GM21423 (cell line): ENCODE results near the gene PLPP3.
"Not testable (repeated sequence)": the region's sequence is repeated elsewhere in the genome, so short reads cannot be mapped to it uniquely, and the experiment has no call there.

Experiments
- ATAC-seq: cut with Tn5 transposase; IDR thresholded peaks from one replicate; pipeline ENCODE4 v1.9.1; 2021; ENCODE audit warnings: mild to moderate bottlenecking, moderate library complexity; ENCODE audit not compliant: unreplicated experiment

PLPP3 gene

DNA sequence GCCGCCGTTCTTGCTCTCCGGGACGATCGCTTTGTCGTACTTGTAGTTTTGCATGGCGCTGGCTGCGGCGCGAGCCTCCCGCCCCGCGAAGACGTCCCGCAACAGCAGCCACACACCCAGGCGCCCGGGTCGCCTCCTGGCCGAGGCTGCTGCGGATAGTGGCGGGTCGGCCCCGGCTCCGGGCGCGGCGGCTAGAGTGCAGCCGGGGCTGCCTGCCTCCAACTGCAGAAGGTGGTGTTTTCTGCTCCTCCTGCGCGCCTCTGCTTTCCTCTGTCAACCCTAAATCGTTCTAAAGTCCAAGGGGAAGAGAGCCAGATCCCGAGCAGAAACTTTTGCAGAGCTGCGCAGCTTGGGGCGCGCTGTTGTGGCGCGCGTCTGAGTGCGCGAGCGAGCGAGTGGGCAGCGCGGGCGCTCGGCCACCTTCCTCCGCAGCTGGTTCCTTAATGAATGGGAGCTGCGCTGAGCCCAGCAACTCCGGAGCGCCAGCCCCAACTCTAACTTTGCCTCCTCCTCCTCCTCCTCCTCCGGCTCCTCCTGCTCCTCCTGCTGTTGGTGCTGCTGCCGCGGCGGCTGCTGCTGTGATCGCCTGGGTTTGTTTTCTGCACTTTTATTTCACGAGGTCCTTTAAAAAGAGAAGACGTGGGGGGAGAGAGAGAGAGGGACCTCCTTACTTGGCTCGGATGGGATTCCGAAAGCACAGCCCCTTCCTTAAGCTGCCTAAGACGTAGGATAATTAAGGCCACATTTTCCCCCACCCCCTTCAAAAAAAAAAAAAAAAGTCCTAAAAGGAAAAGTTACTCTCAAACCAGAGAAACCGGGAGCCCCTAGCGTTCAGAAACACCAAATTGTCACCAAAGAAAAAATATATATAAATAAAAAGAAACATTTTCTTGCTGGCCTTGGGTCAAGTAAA, at the start of gene PLPP3:
TSS of gene PLPP3 (minus strand) at position 601 of the 913 bp plus-strand sequence. CDS start at position 54, 547 bp downstream.
- ATAC-seq: no peak

DNA sequence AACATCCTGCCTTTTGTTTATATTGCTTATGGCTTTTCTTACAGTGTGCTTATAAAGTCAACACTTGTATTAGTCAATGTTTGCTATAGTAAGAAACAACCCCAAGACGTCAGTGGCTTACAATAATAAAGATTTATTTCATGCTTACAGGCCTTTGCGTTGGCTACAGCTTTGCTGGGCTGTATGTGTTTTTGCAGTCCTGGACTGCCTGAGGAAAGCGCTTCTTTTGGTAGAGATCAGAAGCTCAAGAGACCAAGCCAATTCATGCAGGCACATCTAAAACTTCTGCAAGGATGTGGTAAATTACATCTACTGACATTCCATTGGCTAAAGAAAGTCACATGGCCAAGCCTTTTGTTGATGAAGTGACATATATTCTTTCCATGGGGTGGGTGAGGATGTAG, 48.3 kb upstream of the PLPP3 start:
- ATAC-seq: no peak

DNA sequence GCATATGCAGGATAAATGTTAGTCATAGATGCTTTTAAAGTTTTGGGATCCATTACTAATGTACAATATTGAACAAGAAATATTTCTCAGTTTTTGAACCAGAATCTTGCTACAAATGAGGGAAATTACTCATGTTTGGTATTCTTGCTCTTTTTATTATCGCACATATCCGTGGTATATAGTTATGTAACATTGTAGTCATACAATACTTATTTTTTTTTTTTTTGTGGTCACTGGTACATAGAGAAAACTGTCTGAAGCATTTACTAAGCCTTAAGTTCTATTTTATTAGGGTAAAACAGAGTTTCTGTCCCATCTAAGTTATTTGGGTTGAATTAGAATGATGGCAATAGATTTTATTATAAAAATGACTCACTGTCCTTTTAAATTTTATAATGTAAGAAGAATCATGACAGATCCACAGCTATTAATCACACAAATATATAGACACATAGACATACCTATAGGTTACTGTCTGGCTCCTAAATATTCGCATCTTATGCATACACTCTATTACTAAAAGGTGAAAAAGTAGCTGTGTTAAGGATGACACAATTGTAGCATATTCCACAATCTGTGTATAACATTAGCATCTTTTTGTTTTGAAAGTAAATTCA, 47.8 kb upstream of the PLPP3 start:
- ATAC-seq: no peak

DNA sequence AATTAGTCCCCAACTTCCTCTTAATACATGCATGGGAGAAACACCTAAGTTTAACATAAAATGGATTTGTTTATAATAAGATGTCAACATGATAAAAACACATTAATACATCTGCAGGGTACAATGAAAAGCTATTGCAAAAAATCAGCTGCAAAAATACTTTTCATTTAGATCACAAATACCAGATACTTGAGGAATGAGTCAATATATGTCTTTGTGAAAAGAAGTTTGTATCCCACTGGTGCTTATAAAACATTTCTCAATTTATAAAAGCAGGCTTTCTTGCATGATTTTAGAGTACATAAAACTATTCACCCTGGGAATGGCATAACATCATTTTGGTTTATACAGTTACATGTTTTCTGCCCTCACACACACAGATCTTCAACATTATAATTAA, 47.2 kb upstream of the PLPP3 start:
- ATAC-seq: no peak

DNA sequence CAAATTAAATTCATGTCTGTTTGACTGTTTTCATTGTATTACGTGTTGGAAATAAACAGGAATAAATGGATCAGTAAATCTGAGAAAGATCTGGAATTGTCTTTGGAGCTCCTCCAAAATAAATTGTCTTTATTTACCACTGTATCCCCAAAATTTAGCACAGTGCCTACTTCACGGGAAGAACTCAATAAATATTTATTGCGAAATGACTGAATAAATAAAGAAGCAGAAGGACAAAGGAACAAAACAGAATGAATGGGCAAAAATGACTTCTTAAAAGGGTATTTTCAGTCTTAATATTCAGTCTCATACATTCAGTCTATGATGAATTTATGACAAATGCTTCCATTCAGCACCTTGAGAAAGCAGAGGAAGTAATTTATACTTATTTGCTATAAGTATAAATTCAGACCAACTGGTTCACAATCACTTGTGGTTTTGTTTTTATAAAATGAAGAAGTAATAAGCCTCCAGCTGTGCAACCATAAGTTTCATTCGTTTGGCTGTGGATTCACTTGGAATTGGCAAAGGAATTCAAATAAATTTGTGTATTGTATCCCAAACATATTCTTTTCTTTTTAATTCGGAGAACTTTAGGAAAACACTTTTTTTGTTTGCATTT, 46.6 kb upstream of the PLPP3 start:
- no peak for ATAC-seq

DNA sequence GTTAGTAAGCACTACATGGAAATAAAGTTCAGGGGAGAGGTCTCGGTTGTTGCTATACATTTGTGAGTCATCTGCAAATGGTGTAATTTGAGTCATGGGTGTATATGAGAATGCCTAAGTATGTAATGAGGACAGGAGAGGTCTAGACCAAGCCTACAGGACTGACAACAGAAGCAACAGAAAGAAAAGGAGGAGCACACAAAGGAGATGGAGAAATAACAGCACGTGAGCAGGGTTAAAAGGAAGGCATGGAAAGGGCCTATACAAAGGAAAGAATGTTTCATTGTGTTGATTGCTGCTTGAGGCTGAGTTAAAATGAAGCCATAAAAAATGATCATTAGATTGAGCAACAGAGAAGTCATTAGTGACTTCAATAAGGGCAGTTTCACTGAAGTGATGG, 37.8 kb upstream of the PLPP3 start:
- no peak for ATAC-seq

DNA sequence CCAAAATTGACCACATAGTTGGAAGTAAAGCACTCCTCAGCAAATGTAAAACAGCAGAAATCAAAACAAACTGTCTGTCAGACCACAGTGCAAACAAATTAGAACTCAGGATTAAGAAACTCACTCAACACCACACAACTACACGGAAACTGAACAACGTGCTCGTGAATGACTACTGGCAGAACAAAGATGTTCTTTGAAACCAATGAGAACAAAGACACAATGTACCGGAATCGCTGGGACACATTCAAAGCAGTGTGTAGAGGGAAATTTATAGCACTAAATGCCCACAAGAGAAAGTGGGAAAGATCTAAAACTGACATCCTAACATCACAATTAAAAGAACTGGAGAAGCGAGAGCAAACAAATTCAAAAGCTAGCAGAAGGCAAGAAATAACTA, 31.4 kb upstream of the PLPP3 start:
- ATAC-seq: not testable (repeated sequence)

DNA sequence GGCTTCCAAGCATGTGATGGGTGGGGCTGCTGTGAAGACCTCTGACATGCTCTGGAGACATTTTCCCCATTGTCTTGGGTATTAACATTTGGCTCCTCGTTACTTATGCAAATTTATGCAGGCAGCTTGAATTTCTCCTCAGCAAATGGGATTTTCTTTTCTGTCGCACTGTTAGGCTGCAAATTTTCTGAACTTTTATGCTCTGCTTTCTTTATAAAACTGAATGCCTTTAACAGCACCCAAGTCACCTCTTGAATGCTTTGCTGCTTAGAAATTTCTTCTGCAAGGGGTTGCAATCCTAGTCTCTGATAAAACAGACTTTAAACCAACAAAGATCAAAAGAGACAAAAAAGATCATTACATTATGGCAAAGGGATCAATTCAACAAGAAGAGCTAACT, 30.7 kb upstream of the PLPP3 start:
- not testable (repeated sequence) for ATAC-seq

DNA sequence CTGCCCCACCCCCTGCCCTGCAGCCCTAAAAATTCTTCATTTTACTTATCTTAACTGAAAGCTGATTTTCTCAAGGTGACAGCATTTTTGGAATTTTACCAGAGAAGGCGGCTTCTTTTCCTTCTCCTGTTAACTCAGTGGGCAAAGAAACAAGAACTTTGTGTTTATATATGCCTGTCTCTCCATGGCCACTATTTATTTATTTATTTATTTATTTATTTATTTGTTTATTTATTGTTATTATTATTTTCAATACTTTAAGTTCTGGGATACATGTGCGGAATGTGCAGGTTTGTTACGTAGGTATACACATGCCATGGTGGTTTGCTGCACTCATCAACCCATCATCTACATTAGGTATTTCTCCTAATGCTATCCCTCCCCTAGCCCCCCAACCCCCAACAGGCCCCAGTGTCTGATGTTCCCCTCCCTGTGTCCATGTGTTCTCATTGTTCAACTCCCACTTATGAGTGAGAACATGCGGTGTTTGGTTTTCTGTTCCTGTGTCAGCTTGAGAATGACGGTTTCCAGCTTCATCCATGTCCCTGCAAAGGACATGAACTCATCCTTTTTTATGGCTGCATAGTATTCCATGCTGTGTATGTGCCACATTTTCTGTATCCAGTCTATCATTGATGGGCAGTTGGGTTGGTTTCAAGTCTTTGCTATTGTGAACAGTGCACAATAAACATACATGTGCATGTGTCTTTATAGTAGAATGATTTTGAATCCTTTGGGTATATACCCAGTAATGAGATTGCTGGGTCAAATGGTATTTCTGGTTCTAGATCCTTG, 16.2 kb upstream of the PLPP3 start:
- not testable (repeated sequence) for ATAC-seq

DNA sequence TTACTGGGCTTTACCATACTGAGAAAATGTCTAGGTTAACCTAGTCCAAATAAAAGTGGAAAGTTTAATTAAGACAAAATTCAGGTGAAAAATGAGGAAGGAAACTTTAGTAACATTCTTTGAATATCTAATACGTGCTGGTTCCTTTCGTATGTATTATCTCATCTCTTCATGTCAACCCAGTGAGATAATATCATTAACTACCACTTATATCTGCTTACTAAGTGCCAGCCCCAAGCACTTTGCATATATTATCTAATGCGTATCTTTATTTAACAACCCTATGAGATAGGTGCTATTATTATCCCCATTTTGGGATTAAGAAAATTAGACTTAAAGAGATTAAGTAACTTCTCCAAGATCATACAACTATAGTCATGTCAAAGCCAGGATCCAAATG, 12.5 kb upstream of the PLPP3 start:
- no peak for ATAC-seq

DNA sequence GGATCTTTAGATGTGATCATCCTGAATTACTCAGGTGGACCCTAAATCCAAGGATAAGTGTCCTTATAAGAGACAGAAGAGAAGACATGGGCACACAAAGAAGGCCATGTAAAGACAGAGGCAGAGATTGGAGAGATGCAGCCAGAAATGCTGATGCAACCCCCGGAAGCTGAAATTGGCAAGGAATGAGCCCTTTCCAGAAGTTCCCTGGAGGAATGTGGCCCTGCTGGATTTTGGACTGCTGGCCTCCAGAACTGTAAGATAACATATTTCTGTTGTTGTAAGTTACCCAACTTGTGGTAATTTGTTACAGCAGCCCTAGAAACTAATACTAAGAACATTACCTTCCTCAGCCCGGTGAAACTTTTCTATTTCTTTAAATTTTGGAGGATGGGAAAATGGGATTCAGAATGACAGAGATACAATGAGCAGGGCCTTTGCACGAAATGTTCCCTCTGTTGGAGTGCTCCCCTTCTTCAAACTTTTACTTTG, 11.2 kb upstream of the PLPP3 start:
- no peak for ATAC-seq

DNA sequence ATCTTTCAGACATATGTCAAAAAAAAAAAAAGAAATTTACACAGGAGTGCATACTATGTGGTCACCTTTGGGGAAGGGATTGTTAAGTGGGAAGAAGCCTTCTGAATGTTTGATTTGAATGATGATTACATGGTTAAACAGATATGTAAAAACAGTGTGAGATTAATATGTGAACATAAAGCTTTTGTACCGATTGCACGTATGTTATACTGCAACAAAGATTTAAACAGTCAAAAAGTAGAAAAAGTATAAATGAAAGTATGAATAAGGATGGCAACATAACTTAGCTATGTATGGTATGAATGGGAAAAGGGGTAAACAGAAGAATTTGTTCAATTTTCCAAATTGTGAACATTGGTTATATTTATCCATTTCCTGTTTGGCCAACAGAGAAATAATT, 10.0 kb upstream of the PLPP3 start:
- no peak for ATAC-seq

DNA sequence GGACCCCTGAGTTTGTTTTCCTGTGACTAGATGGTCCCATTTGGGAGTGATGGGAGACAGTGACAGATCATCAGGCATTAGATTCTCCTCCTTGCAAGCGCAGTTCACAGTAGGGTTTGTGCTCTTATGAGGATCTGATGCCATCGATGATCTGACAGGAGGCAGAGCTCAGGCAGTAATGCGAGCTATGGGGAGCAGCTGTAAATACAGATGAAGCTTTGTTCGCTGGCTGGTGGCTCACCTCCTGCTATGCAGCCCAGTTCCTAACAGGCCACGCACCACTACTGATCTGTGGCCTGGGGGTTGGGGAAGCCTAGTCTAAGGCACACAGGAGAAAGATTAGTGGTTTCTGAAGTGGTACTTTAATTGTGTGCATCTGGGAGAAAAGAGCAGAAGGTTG, 7.1 kb upstream of the PLPP3 start:
- no peak for ATAC-seq

DNA sequence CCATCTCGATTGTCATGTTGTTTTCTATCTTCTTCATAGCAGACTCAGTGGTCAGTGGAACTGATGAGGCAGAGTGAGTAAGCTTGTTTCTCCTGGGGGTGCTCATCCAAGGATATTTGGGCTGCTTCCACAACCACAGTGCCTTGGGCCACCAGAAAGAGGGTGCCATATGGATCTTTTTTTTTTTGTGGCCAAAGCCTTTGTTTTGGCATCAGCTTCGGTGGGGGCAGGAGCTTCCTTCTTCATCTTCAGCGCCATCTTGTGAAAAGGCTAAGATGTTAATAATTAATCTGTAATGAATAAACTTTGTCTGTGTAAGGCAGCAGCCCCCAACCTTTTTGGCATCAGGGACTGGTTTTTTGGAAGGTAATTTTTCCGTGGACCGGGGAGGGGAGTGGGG, 6.6 kb upstream of the PLPP3 start:
- no peak for ATAC-seq

DNA sequence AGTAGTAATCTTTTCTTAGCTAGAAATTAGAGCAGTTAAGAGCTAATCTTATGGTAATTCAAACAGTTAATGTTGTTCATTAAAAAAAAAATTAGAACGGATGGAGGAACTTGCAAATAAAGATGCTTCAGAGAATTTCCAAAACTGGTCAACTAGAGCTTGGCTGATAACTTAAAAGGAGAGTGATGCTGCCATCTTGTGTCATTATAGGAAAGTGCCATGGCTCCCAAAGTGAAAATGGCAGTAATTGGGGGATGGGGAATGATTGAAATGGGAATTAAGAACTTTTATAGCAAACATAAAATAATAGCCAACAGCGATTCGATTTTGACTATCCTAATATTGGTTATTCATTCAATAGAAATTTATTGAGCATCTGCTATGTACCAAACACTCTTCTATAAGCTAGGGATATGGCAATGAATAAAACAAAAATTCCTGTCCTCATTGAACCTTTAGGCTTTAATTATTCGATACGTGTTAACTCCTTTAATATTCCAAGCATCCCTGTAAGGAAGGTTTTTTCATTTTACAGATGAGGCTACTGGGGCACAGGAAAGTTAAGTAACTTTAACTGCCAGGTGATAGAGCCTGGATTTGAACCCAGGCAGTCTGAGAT, 5.7 kb upstream of the PLPP3 start:
- ATAC-seq: peak; percentile 44

DNA sequence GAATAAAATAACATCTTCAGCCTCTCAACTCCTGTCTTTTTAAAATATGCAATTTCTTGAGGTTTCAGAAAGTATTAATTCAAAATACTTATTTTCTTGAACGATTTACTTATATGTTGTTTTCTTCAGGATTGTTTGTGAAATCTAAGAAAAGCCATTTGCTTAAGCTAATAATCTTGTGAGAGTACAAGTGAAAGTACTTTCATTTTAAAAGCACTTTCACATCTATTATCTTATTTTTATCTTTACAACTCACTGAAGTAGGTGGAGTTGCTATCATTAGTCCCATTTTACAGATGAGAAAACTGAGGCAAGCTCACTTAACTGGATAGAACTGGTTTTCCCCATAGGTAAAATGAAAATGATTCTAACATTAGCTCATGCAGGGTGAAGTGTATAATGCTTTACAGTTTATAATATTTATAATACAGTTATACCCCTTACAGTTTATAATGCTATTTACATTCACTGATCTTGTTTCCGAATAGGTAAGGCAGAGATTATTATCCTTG, 4.7 kb upstream of the PLPP3 start:
- ATAC-seq: no peak

DNA sequence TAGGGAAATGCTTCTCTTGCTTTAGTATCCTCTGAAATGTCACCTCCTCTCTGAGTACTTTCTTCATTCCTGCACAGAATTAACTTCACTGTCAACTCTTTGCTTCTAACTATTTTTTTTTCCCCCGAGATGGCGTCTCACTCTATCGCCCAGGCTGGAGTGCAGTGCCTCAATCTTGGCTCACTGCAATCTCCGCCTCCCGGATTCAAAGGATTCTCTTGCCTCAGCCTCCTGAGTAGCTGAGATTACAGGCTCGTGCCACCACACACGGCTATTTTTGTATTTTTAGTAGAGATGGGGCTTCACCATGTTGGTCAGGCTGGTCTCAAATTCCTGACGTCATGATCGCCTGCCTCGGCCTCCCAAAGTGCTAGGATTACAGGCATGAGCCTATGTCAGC, 1.4 kb upstream of the PLPP3 start:
- no peak for ATAC-seq

DNA sequence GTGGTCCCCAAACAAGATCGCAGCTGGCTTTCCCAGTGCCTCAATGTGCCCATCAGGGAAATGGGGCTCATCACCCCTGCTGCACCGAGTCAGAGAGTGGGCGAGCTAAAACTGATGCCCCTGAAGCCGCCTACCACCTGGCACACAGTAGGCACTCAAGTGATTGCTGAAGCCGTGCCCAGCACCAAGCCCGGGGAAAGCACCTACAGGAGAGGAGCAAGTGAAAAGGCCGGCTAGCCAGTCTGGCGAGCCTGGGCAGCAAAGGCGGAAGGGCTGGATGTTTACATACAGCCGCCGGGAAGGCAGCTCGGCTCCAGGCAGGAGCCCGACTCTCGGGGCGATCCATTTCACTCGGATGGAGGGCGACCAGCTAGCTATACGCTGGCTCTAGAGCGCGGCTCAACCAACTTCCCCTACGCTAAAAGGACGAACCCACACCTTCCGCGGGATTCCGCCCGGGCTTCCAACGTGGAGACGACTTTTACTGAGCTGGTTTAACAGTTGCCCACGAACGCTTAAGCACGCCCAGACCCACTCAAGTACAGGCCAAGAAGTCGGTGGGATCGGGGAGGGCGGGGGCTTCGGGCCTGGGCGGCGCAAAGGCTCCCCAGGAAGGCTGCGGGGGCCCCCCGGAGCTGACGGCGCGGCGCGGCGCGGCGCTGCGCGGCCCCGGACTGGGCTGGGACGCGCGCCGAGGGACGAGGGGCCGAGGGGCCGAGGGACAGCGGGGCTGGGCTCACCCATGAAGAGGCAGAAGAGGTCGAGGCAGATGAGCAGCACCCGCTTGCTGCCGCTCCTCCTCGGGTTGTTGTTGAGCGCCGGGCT, 1.0 kb downstream of the PLPP3 start:
- ATAC-seq: no peak

DNA sequence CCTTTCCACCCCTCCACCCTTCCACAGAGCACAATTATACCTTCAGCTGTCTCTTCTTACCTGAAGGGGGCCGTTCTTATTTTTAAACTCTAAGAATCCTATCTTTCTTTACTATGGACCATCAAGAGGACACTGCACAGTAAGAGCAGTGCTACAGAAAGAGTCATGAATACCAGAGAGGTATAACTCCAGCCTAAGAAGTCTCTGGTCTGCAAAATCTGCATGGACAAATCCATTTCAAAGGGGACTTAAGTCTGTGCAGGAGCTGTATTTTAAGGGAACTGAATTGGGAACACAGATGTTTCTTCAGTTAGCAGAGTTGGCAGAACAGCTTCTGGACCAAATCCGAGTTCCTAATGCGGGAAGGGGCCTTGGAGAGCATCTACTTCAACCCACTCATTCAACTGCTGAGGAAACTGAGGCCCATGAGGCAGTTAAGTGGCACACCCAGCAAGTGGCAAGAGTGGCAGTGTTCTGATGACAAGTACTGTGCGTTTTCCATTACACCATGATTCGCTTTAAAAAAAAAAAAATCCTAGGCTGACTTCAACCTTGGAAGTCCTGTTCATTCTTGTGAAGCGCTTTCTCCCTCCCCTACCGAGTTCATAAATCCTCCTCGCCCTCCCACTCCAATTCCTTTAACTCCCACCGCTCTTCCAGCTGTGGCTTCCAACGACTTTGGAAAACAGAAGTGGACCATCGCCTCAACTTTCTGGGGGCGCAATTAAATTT, 1.8 kb downstream of the PLPP3 start:
- ATAC-seq: no peak
